ENCODE results near the gene BACH1. TPM values are rescaled to one million over a fixed set of nuclear protein-coding genes. Genes with fewer than 3 reads are reported as not detected.

The BACH1 gene
- total RNA-seq, 1 donor from 2014 or later, result 69.2 TPM

DNA sequence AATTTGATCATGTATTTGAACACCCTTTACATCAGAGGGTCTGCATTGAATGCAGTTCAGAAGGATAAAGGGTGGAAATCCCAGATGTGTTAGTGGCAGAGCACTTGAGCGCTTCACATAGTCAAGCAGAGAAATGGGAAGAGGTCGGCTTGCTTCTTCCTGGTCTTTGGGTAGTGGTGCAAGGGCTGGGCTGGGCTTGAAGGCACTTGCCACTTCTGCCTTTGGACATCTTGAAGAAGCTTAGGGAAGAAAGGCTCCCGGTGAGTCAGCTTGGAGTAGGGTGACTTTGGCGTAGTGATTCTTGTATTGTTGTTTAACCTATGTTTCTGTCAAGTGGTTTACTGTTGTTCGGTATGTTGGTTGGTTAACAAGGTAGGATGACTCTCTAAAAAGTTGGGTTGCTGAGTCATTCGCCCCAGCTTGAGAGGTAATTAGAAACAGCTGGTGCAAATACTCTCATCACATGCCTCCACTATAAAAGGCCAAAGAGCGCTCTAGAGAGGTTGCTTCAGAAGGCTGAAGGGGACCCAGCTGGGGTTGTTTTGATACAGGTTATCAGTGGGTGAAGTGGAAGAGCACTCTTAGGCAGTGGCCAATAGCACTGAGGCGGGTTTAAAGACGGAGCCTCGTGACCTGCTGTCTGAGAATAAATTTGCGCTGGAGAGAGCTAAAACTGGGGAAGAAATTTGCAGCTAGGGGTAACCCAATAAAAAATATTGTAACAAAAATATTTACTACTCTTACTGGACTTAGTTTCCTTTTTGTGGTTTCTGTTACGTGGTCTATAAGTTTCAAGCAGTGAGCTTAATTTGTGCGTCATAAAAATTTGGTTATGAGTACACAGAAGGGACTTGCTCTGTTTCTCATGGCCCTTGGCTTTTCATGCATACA is 1.4 kb downstream of the BACH1 start:
- H3K9me3 Mint-ChIP-seq, result no peaks in the 10 kb centered on the region
- peak overlapping the region; percentile 92 for H3K4me3 Mint-ChIP-seq
- DNase-seq (ENCODE audit: low read depth, low spot score), result no peak
- peaks cover 11% of the 10 kb centered on the region for H3K36me3 Mint-ChIP-seq (ENCODE audit: low read depth)
- TF ChIP-seq, protein P1, sequence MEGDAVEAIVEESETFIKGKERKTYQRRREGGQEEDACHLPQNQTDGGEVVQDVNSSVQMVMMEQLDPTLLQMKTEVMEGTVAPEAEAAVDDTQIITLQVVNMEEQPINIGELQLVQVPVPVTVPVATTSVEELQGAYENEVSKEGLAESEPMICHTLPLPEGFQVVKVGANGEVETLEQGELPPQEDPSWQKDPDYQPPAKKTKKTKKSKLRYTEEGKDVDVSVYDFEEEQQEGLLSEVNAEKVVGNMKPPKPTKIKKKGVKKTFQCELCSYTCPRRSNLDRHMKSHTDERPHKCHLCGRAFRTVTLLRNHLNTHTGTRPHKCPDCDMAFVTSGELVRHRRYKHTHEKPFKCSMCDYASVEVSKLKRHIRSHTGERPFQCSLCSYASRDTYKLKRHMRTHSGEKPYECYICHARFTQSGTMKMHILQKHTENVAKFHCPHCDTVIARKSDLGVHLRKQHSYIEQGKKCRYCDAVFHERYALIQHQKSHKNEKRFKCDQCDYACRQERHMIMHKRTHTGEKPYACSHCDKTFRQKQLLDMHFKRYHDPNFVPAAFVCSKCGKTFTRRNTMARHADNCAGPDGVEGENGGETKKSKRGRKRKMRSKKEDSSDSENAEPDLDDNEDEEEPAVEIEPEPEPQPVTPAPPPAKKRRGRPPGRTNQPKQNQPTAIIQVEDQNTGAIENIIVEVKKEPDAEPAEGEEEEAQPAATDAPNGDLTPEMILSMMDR (conservative IDR thresholded peaks at IDR 0.05), result no peak
- no peaks in the 10 kb centered on the region for H3K27me3 Mint-ChIP-seq (ENCODE audit: low read depth)
- peaks cover 56% of the 10 kb centered on the region for H3K4me1 Mint-ChIP-seq
- peak overlapping the region; percentile 98 for H3K27ac Mint-ChIP-seq (ENCODE audit: unreplicated experiment)

DNA sequence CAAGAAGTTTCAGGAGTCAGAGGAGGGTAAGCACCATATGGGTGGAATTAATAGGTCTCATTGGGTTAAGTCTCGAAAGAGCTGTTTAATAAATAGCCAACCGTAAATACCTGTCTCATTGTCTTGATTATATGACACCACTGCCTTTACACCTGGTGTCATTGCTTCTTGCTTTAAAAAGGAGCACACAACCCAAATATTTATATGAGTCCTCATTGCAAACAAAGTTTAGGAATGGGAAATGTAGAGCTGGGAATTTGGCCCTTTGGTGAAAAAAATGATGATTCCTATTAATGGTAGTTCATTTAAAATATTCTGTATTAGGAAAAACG is 2.1 kb downstream of the BACH1 start:
- H3K27me3 Mint-ChIP-seq (ENCODE audit: low read depth), result no peaks in the 10 kb centered on the region

DNA sequence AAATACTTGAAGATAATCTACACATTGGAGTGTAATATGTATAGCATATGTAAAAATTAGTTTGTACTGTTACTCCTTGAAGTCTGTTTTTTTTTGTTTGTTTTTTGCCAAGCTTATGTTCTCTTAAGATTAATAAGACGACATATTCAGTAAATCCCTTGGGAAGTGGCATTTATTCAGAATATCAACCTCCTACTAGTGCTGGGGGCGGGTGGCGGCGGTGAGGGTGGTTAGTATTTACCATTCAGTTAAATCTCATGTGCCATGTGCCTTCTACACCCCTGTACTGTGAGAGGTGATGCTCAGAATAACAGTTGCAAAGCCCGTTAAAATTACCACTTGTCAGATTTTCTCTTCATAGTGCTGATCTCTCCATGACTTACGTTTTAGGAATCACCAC is 3.0 kb downstream of the BACH1 start:
- Mint-ChIP-seq H3K4me3 (peak overlapping the region; percentile 12), H3K36me3 (ENCODE audit: low read depth) (peaks cover 7% of the 10 kb centered on the region), H3K27me3 (ENCODE audit: low read depth) (no peaks in the 10 kb centered on the region), H3K9me3 (no peaks in the 10 kb centered on the region), H3K27ac (ENCODE audit: unreplicated experiment) (no peak overlapping the region), H3K4me1 (peaks cover 67% of the 10 kb centered on the region)
- DNase-seq (ENCODE audit: low read depth, low spot score), result no peak
- TF ChIP-seq, protein P1 (conservative IDR thresholded peaks at IDR 0.05), result no peak

More for the DNA sequence above, 2.1 kb downstream of the BACH1 start:
- H3K9me3 Mint-ChIP-seq, result no peaks in the 10 kb centered on the region
- H3K27ac Mint-ChIP-seq (ENCODE audit: unreplicated experiment), result no peak overlapping the region
- H3K4me3 Mint-ChIP-seq, result peak overlapping the region; percentile 92
- TF ChIP-seq, protein P1 (conservative IDR thresholded peaks at IDR 0.05), result no peak
- peaks cover 59% of the 10 kb centered on the region for H3K4me1 Mint-ChIP-seq
- peaks cover 11% of the 10 kb centered on the region for H3K36me3 Mint-ChIP-seq (ENCODE audit: low read depth)
- no peak for DNase-seq (ENCODE audit: low read depth, low spot score)

DNA sequence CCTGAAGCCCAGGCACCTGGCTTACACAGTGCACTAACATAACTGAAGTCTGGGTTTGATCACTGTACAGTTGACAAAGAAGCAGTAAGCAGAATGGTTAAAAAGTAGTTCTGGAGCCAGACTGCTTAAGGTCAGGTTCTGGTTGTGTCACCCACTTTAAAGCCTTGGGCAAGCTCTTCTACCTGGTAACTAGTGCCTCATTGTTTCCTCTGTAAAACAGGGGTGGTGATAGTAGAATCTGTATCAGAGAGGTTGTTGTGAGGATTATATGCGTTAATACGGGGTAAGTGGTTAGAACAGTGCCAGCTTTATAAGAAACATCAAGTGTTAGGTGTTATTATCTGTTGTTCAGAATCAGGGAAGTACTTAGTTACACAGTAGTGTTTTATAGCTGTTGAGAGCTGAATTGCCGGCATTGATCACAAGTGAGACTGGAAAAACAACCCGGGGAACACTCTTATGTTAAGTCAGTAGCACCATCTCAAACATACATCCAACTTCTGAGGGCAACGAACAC is 3.7 kb downstream of the BACH1 start:
- TF ChIP-seq, protein P1 (conservative IDR thresholded peaks at IDR 0.05), result no peak

DNA sequence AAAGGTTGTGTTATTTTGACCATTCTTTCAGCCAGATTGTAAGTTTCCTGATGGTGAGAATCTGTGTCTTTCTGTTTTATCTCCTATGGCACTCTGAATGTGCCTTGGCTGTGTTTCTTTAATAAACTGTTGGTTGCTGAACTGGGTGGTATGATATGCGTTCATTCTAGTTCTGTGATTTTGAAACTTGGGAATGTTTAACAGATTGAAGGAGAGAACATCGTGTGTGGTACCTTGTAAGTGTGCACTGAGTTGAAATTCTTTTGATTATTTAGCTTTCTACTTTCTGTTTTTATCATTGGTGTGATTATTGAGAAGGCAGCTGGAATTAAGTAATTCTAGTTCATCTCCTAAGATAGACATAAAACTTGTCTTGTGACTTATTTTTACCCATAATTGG is 4.6 kb downstream of the BACH1 start:
- H3K27me3 Mint-ChIP-seq (ENCODE audit: low read depth), result no peaks in the 10 kb centered on the region
- H3K4me3 Mint-ChIP-seq, result no peak overlapping the region
- TF ChIP-seq, protein P1 (conservative IDR thresholded peaks at IDR 0.05), result no peak
- H3K9me3 Mint-ChIP-seq, result no peaks in the 10 kb centered on the region
- peaks cover 57% of the 10 kb centered on the region for H3K4me1 Mint-ChIP-seq
- DNase-seq (ENCODE audit: low read depth, low spot score), result no peak
- H3K27ac Mint-ChIP-seq (ENCODE audit: unreplicated experiment), result no peak overlapping the region
- H3K36me3 Mint-ChIP-seq (ENCODE audit: low read depth), result no peaks in the 10 kb centered on the region

More for the DNA sequence above, 3.7 kb downstream of the BACH1 start:
- no peaks in the 10 kb centered on the region for H3K27me3 Mint-ChIP-seq (ENCODE audit: low read depth)
- H3K36me3 Mint-ChIP-seq (ENCODE audit: low read depth), result peaks cover 2% of the 10 kb centered on the region
- H3K4me1 Mint-ChIP-seq, result peaks cover 62% of the 10 kb centered on the region
- no peak for DNase-seq (ENCODE audit: low read depth, low spot score)
- no peaks in the 10 kb centered on the region for H3K9me3 Mint-ChIP-seq
- peak overlapping the region; percentile 12 for H3K4me3 Mint-ChIP-seq
- H3K27ac Mint-ChIP-seq (ENCODE audit: unreplicated experiment), result no peak overlapping the region

Data from neural crest cell (in vitro differentiated cells).